DMS 273 (cell line): ENCODE results near the gene SCARB2.
"Not testable (repeated sequence)": the region's sequence is repeated elsewhere in the genome, so short reads cannot be mapped to it uniquely, and the experiment has no call there.

Experiments
- DNase-seq: peaks from one replicate; lab custom pipeline; 2025; ENCODE audit not compliant: unreplicated experiment; lab: John Stamatoyannopoulos, UW

The SCARB2 gene

GRCh38 chr4:76213415-76214176 is at the start of gene SCARB2:
Gene SCARB2, minus strand, starts transcription at chr4:76213824. Its CDS starts 281 bp downstream, at chr4:76213543.
- peak; percentile 94 for DNase-seq

GRCh38 chr4:76260571-76260970 is 46.9 kb upstream of the SCARB2 start:
- no peak for DNase-seq

- DNase-seq = no peak
Observed at GRCh38 chr4:76257824-76258223, 44.2 kb upstream of the SCARB2 start.

GRCh38 chr4:76256968-76257367 is 43.3 kb upstream of the SCARB2 start:
- no peak for DNase-seq

GRCh38 chr4:76256032-76256431 is 42.4 kb upstream of the SCARB2 start:
- DNase-seq = no peak

- DNase-seq = no peak
Observed at GRCh38 chr4:76253511-76253910, 39.9 kb upstream of the SCARB2 start.

- no peak for DNase-seq
Observed at GRCh38 chr4:76252271-76252653, 38.6 kb upstream of the SCARB2 start.

GRCh38 chr4:76251441-76252270 is 38.0 kb upstream of the SCARB2 start, which contains the start of gene FAM47E:
Gene FAM47E, plus strand, starts transcription at chr4:76251721. Its CDS starts 26 bp downstream, at chr4:76251747.
- DNase-seq = peak; percentile 95

- DNase-seq = no peak
Observed at GRCh38 chr4:76250962-76251361, 37.3 kb upstream of the SCARB2 start.

- DNase-seq = no peak
Observed at GRCh38 chr4:76246852-76247251, 33.2 kb upstream of the SCARB2 start.

GRCh38 chr4:76246025-76246424 is 32.4 kb upstream of the SCARB2 start:
- no peak for DNase-seq

- DNase-seq = not testable (repeated sequence)
Observed at GRCh38 chr4:76243877-76244276, 30.3 kb upstream of the SCARB2 start.

GRCh38 chr4:76240236-76240635 is 26.6 kb upstream of the SCARB2 start:
- no peak for DNase-seq

GRCh38 chr4:76238701-76239100 is 25.1 kb upstream of the SCARB2 start:
- DNase-seq = no peak

- no peak for DNase-seq
Observed at GRCh38 chr4:76238236-76238635, 24.6 kb upstream of the SCARB2 start.

GRCh38 chr4:76235915-76236314 is 22.3 kb upstream of the SCARB2 start:
- no peak for DNase-seq

- DNase-seq = no peak
Observed at GRCh38 chr4:76235407-76235806, 21.8 kb upstream of the SCARB2 start.

- no peak for DNase-seq
Observed at GRCh38 chr4:76234679-76235044, 21.0 kb upstream of the SCARB2 start.

- DNase-seq = peak; percentile 61
Observed at GRCh38 chr4:76233967-76234678, 20.5 kb upstream of the SCARB2 start.

GRCh38 chr4:76233529-76233928 is 19.9 kb upstream of the SCARB2 start:
- peak; percentile 20 for DNase-seq

- DNase-seq = peak; percentile 15
Observed at GRCh38 chr4:76233083-76233482, 19.5 kb upstream of the SCARB2 start.

GRCh38 chr4:76232681-76233080 is 19.1 kb upstream of the SCARB2 start:
- no peak for DNase-seq
